GM18858 (cell line): ENCODE data around the gene SPTBN4.
"Not testable (repeated sequence)": the region's sequence is repeated elsewhere in the genome, so short reads cannot be mapped to it uniquely, and the experiment has no call there.

Experiments used
- ATAC-seq: cut with Tn5 transposase; IDR thresholded peaks from one replicate; pipeline ENCODE4 v1.9.1; 2021; ENCODE audit not compliant: unreplicated experiment

The SPTBN4 gene

DNA sequence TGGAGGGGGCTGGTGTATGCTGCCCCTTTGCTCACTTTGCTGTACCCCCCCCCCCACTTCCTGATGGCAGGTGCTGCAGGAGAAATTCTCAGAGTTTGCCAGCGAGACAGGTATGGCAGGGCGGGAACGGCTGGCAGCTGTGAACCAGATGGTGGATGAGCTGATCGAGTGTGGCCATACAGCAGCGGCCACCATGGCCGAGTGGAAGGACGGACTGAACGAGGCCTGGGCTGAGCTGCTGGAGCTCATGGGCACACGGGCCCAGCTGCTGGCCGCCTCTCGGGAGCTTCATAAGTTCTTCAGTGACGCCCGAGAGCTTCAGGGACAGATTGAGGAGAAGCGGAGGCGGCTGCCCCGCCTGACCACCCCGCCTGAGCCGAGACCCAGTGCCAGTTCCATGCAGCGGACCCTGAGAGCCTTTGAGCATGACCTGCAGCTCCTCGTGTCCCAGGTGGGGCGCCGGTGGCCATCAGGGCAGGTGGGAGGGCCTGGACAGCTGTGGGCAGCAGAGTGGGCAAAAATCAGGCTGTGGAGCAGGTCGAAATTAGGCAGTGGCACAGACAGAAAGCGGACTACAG lies 90.2 kb downstream of the SPTBN4 start:
- no peak for ATAC-seq

DNA sequence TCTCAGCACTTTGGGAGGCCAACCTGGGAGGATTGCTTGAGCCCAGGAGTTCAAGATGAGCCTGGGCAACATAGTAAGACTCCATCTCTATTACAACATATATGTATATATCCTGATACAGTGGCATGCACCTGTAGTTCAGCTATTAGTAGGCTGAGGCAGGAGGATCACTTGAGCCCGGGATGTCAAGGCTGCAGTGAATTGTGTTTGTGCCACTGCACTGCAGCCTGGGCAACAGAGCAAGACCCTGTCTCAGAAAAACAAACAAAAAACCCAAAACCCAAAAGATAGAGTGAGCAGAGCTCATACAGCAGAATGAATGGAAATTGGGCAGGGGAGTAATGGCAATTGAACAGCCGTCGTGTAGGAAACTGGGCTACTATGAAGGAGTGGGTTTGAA lies 92.6 kb downstream of the SPTBN4 start:
- no peak for ATAC-seq

DNA sequence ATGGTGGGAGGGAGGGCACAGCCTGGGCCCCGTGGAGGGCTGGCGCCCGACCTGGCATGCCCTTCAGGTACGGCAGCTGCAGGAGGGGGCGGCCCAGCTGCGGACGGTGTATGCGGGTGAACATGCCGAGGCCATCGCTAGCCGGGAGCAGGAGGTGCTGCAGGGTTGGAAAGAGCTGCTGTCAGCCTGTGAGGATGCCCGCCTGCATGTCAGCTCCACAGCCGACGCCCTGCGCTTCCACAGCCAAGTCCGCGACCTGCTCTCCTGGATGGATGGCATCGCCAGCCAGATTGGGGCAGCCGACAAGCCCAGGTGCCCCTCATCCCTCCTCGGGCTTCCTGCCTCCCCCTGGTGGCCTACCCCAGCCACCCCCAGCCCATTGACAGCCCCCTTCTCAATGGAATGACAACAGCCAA lies 93.3 kb downstream of the SPTBN4 start:
- ATAC-seq: no peak

DNA sequence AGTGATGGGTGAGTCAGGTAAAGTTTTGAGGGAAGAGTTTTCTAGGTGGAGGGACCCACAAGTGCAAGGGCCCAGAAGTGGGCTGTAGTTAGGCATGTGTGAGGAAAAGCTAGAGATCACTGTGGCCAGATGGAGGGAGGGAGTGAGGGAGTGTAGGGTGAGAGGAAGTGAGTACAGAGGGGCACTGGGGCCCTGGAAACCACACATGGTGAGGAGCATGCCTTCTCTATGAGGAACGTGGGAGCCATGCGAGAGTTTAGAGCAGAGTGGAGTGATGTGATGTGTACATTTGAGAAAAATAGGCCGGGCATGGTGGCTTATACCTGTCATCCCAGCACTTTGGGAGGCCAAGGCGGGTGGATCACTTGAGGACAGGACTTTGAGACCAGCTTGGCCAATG lies 95.1 kb downstream of the SPTBN4 start:
- no peak for ATAC-seq

DNA sequence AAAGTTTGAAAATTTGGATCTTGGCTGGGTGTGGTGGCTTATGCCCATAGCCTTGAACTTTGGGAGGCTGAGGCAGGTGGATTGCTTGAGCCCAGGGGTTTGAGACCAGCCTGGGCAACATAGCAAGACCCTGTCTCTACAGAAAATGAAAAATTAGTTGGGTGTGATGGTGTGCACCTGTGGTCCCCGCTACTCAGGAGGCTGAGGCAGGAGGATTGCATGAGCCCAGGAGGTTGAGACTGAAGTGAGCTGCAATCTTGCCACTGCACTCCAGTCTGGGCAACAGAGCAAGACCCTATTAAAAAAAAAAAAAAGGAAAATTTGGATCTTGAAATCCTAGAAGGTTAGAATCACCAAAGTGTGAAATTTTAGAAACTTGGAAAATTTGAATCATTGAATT lies 97.7 kb downstream of the SPTBN4 start:
- ATAC-seq: not testable (repeated sequence)

DNA sequence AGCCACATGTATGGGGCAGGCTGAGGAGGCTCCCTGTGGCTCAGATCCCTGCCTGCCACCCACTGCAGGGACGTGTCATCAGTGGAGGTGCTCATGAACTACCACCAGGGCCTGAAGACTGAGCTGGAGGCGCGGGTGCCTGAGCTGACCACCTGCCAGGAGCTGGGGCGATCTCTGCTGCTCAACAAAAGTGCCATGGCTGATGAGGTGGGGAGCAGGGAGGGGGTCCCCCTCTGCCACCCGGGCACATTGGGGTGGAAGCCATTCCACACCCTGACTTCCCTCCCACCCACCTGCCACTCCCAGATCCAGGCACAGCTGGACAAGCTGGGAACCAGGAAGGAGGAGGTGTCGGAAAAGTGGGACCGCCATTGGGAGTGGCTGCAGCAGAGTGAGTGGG lies 98.6 kb downstream of the SPTBN4 start:
- ATAC-seq: no peak

DNA sequence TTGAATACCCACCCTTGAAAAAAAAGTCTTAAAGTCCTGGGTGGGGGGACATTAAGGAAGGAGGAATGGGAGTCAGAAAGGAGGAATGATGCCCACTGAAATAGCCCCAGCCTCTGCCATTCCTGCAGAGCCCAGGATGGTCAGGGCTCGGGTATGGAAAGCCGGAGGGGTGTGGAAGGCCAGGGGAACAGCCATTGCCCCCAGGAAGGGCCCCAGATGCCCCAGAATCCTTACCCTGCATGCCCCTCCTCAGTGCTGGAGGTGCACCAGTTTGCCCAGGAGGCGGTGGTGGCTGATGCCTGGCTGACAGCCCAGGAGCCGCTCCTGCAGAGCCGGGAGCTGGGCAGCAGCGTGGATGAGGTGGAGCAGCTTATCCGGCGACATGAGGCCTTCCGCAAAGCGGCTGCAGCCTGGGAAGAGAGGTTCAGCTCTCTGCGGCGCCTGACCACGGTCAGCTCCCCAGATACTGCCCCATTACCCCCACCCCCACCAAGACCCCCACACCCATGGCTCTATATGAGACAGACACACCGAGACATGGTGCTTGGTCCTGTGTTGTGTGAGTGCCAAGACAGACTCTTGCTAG lies 99.2 kb downstream of the SPTBN4 start:
- ATAC-seq: no peak

DNA sequence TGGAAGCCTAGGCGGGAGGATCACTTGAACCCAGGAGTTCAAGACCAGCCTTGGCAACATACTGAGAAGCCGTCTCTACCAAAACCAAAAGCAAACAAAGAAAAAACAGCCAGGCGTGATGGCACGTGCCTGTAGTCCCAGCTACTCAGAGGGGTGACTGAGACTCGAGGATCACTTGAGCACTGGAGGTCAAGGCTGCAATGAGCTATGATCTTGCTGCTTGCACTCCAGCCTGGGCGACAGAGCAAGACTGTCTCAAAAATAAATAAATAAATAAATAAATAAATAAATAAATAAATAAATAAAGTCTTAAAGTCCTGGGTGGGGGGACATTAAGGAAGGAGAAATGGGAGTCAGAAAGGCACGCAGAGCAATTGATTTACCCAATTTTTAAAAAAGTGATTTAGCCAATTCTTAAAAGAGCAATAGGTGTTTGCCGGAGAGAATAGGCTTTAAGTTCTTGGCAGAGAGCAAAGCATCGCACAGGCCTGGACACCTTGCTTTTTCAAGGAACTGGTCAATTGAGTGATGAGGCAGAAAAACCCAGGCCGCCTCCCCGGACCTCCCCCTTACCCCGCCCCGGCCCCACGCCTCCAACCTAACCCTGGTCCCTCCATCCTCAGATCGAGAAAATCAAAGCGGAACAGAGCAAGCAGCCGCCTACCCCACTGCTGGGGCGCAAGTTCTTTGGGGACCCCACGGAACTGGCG lies 100.4 kb downstream of the SPTBN4 start:
- no peak for ATAC-seq

DNA sequence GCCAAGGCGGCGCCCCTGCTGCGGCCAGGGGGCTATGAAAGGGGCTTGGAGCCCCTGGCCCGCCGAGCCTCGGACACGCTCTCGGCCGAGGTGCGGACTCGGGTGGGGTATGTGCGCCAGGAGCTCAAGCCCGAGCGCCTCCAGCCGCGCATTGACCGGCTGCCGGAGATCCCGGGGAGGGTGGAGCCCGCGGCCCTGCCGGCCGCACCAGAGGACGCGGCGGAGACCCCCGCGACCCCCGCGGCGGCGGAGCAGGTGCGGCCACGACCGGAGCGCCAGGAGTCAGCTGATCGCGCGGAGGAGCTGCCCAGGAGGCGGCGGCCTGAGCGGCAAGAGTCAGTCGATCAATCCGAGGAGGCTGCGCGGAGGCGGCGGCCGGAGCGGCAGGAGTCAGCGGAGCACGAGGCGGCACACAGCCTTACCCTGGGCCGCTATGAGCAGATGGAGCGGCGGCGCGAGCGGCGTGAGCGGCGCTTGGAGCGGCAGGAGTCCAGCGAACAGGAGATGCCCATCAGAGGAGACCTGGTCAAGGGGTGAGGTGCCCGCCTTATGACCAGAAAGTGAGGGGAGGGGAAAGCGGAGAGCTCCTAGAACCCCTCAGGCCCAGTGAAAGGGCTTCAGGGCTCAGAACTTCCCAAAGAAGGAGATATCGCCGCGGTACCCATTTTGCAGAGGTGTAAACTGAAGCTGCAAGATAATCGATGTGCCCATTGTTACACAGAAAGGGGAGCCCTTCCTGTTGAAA lies 101.1 kb downstream of the SPTBN4 start:
- ATAC-seq: no peak

DNA sequence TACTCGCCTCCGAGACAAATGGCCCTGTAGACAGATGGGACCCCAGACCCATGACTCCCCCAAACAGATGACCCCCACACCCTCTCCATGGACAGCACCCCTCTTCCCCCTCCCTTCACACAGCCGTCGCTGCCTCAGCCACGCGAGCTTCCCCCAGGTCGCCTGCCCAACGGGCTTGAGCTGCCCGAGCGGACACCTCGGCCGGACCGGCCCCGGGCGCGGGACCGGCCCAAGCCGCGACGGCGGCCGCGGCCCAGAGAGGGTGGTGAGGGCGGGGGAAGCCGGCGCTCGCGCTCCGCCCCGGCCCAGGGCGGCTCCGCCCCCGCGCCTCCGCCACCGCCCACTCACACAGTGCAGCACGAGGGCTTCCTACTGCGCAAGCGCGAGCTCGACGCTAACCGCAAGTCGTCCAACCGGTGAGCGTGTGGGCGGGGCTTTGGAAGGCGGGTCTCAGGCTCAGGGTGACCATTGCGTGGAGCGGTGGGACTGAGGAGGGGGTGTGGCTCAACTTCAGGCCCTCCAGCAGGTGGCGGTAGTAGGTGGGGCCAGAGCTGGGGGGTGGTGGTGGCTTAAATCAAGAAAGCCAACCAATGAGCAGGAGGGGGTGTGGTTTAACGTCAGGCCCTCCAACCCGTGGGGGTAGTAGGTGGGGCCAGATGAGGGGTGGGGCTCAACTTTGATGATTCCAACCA lies 103.7 kb downstream of the SPTBN4 start:
- peak; percentile 58 for ATAC-seq

DNA sequence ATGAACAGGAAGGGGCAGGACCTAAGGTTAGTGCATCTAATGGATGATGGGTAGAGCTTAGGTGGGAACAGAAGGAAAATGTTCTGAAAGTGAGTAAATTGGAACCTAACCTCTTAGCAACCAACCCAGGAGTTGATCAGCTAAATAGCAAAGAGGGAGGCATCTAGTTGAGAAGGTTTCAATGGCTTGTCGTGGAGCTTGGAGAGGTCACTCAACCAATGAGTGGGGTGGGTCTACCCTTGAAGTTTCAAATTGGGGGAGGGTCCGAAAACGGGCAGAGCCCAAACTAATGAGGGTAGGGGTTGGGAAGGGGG lies 104.2 kb downstream of the SPTBN4 start:
- ATAC-seq: peak; percentile 30

DNA sequence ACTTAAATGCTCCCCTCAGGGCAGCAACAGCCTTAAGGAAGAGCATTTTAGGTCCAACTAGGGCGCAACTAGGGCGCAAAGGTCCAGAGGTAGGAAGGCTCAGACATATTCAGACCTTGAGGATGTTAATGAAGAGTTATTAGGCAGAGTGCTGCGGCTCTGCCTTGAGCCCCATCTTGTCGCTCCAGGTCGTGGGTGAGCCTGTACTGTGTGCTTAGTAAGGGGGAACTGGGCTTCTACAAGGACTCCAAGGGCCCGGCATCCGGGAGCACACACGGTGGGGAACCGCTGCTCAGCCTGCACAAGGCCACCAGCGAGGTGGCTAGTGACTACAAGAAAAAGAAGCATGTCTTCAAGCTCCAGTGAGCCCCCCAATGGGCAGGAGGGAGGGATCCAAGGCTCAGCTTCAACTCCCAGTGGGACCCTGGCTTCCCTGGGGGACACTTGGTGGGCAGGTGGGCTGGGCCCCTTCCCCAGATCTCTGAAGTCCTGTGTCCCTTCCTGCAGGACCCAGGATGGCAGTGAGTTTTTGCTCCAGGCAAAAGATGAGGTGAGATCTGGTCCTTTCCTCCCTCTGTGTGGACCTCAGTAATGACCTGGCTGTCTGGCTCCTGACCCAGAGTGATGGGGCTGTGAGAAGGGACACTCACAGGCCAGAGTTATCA lies 105.2 kb downstream of the SPTBN4 start:
- ATAC-seq: no peak

DNA sequence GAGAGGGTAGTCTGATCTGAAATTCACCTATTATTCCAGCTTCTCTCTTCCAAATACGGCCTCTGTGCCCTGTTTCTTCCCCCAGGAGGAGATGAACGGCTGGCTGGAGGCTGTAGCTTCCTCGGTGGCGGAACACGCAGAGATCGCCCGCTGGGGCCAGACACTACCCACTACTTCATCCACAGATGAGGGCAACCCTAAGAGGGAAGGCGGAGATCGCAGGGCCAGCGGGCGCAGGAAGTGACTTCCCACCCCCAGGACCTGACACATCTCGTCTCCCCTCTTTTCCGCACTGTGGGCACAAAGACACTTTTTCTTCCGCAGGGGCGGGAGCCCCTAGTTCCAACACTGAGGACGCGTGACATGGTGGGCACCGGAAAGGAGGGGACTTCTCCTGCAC lies 108.5 kb downstream of the SPTBN4 start:
- ATAC-seq: no peak

DNA sequence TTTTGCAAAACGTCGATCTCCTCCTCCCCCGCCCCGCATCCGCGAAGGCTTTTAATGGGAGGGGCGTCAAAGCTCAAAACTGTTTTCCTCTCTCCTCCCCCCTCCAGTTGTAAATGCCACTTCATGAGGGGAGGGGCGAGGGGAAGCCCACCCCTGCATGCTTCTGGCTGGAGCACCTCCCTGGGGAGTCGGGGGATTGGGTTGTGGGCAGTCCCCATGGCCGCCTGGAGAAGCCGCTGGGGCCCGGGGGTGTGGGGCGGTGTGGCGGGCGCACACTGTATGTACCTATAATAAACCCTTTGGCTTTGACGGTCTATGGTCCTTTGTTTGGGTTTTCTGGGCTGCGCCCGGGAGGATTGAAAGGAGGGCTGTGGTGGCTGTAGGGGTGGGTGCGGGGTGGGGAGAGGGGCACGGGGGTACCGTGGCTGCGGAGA lies 109.4 kb downstream of the SPTBN4 start:
- no peak for ATAC-seq

DNA sequence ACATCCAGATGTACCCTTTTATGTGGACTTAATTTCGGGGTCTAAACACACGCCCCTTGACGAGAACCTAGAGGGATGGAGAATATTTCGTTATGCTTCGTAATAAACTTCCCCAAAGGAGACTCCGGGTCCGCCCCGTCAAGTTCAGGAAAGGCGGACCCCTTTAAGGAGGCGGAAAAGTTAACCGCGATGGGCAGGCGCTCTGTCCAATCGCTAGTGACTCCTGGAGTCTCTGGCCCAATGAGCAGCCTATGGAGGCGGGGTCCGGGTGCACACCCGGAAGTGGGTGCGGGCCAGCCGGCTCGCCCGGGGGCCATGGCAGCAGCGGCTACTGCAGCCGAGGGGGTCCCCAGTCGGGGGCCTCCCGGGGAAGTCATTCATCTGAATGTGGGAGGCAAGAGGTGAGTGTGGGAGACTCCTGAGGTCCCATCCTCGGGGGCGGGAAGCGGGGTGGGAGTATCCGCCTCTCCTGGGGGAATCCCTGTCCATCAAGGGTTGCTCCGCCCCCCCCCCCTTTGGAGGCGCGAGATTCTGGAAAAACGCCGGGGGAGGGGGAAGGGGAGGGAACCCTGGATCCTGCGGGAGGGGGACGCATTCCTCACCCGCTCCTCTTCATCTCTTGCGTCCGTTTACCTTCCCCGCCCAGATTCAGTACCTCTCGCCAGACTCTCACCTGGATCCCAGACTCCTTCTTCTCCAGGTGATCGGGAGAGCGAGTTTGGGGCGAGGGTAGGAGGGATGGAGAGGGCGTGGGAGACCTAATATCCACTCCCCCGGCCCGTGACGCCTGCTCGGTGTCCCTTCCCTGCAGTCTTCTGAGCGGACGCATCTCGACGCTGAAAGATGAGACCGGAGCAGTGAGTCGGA lies 110.0 kb downstream of the SPTBN4 start, which contains the start of gene SHKBP1:
Gene SHKBP1 (plus strand): TSS at position 289 of the 867 bp plus-strand sequence. CDS start 27 bp downstream, at position 316.
- peak; percentile 89 for ATAC-seq

DNA sequence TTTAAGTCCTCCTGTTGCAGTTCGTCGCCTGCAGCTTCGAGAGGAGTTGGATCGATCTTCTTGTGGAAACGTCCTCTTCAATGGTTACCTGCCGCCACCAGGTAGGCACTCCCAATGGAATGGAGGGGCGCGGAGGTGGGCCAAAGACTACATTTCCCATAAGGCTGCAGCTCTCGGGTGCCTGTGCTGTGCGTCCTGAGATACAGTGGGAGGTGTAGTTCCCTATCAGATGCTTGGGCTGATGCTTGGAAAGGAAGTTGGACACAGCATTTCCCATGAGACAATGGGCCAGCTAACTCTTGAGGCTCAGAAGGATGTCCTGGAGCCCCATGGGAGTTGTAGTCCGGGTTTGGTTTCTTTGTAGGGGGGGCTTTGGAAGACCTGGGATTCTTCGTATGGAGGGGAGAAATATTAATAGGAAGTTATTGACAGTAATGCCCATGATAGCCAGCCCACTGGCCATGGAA lies 111.7 kb downstream of the SPTBN4 start:
- no peak for ATAC-seq

DNA sequence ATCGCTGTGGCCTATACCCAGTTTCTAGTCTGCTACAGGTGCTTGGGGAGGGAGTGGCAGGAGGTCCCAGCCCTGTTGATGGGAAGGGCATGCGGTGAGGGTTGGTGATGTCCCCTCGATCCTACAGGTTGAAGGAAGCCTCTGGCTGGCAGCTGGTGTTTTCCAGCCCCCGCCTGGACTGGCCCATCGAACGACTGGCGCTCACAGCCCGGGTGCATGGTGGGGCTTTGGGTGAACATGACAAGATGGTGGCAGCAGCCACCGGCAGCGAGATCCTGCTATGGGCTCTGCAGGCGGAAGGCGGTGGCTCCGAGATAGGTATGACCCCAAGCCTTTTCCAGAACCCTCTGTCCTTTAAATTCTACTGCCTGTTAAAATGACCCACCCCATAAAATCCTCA lies 113.8 kb downstream of the SPTBN4 start:
- no peak for ATAC-seq

DNA sequence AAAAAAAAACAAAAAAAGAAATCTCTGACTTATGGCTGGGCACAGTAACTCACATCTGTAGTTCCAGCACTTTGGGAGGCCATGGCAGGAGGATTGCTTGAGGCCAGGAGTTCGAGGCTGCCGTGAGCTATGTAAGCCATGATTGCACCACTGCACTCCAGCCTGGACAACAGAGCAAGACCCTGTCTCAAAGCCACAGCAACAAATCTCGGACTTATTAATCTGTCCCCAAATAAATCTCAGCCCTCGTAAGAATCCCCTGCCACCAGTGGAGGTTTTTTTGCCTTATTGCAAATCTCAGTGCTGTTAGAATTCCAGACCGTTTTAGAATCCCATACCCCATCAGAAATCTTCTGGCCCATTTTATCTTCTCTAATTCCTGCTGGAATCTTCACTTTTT lies 114.7 kb downstream of the SPTBN4 start:
- no peak for ATAC-seq

DNA sequence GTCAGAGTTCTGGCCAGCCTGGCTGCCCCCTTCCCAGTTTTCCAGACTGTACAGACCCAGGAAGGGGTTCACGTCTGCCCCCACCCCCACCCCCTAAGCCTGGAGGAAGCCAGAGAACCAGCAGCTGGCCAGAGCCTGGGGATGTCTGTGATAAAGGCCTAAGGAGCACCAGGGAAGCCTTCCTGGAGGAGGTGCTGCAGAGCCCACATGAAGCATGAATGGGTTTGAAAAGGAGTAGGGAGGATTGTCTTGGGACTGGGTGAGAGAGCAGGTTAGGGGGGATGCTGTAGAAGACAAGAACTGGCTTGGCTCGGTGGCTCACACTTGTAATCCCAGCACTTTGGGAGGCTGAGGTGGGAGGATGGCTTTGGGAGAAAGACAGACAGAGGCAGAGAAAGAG lies 115.7 kb downstream of the SPTBN4 start:
- ATAC-seq: no peak

DNA sequence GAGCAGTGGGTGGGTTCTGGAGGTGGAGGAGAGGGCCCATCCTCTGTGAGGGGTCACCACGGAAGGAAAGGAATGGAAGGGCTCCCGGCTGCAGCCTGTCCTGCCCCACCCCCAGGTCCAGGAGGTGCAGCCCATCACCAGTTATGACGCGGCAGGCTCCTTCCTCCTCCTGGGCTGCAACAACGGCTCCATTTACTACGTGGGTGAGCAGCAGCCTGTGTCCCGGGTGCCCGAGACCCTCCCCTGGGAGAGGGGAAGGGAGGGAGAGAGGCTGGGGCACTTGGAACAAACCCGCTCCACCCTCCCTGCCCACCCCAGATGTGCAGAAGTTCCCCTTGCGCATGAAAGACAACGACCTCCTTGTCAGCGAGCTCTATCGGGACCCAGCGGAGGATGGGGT lies 116.5 kb downstream of the SPTBN4 start:
- no peak for ATAC-seq
